Suprapubic skin (tissue), 3 donors: ENCODE results near the gene GABRR1.

Experiments used
- EP300 ChIP-seq: sonication (generic); formaldehyde crosslinking; IDR thresholded peaks from one replicate; pipeline ENCODE4 v1.6.1; 2017; ENCODE audit warnings: antibody characterized with exemption
- POLR2A ChIP-seq, 2 donors: fragments of 450-650 bp; IDR thresholded peaks; one replicate each; pipeline ENCODE4 v1.6.1; 2017; ENCODE audit warnings: antibody characterized with exemption in 2 of 2, mild to moderate bottlenecking in 2 of 2, moderate library complexity in 2 of 2
- TF ChIP-seq, protein P1 (sequence below), 2 donors: fragments of 200-600 bp in 1 of 2; fragments of 450-650 bp in 1 of 2; sonication (generic) in 1 of 2; IDR thresholded peaks; one replicate each; pipeline ENCODE4 v1.5.1; 2016 to 2019; ENCODE audit warnings: antibody characterized with exemption in 2 of 2, mild to moderate bottlenecking in 1 of 2, moderate library complexity in 1 of 2

DNA sequence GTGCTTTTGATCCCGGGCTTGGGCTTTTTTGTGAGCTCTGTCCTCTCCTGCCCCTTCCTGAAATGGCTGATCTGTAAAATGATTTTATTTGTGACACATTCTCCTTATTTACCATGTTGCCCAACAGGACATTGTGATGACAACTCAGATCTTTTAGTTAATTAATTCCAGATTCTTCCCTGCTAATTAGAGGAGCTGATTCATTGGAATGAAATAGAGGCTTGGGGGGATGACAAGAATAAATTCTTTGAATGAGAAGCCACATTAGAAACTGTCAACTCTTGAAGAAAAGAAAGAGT lies 26.1 kb upstream of the GABRR1 start:
- no peak for TF ChIP-seq POLR2A (IDR thresholded peaks at IDR 0.05)
- TF ChIP-seq, protein P1, sequence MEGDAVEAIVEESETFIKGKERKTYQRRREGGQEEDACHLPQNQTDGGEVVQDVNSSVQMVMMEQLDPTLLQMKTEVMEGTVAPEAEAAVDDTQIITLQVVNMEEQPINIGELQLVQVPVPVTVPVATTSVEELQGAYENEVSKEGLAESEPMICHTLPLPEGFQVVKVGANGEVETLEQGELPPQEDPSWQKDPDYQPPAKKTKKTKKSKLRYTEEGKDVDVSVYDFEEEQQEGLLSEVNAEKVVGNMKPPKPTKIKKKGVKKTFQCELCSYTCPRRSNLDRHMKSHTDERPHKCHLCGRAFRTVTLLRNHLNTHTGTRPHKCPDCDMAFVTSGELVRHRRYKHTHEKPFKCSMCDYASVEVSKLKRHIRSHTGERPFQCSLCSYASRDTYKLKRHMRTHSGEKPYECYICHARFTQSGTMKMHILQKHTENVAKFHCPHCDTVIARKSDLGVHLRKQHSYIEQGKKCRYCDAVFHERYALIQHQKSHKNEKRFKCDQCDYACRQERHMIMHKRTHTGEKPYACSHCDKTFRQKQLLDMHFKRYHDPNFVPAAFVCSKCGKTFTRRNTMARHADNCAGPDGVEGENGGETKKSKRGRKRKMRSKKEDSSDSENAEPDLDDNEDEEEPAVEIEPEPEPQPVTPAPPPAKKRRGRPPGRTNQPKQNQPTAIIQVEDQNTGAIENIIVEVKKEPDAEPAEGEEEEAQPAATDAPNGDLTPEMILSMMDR (IDR thresholded peaks at IDR 0.05), result no peak
- TF ChIP-seq EP300, result no peak
